ENCODE data around the gene DDX27. TPM values are rescaled to one million over a fixed set of nuclear protein-coding genes. Genes with fewer than 3 reads are reported as not detected.

The DDX27 gene
- total and polyA plus RNA-seq, 2 of the 13 experiments (the other 11 are each of a cell fraction or from before 2014, with no cell fraction given), result 42.6 to 72.8 TPM

GRCh38 chr20:49179368-49180277, 39.6 kb upstream of the DDX27 start (continued):
- no peak for TF ChIP-seq ZFY (CRISPR knock-in tag; IDR thresholded peaks at IDR 0.05)
- no peak for TF ChIP-seq SMYD3 (CRISPR knock-in tag; IDR thresholded peaks at IDR 0.05)
- no peak for TF ChIP-seq ZBTB2 (CRISPR knock-in tag; IDR thresholded peaks at IDR 0.05; ENCODE audit: low read depth)
- no peak for TF ChIP-seq ZNF350 (CRISPR knock-in tag; IDR thresholded peaks at IDR 0.05; ENCODE audit: borderline replicate concordance, low read depth)
- TF ChIP-seq STAG1 (CRISPR knock-in tag; IDR thresholded peaks at IDR 0.05), result no peak
- no peak for TF ChIP-seq ZSCAN25 (CRISPR knock-in tag; IDR thresholded peaks at IDR 0.05)
- TF ChIP-seq ARID4A (CRISPR knock-in tag; IDR thresholded peaks at IDR 0.05; ENCODE audit: borderline replicate concordance), result no peak; the same call in 1 of the 2 replicates
- TF ChIP-seq AGO2 (optimal IDR thresholded peaks at IDR 0.05; ENCODE audit: low read depth, low read length), result no peak
- no peak for TF ChIP-seq ZNF326 (CRISPR knock-in tag; IDR thresholded peaks at IDR 0.05; ENCODE audit: borderline replicate concordance)
- TF ChIP-seq SALL2 (CRISPR knock-in tag; IDR thresholded peaks at IDR 0.05), result no peak
- no peak for TF ChIP-seq SOX6 (IDR thresholded peaks at IDR 0.05)
- TF ChIP-seq SOX6 (CRISPR knock-in tag; IDR thresholded peaks at IDR 0.05), result peak; percentile 79
- TF ChIP-seq ZBTB33 (CRISPR knock-in tag; IDR thresholded peaks at IDR 0.05), result no peak
- no peak for TF ChIP-seq SIN3B (IDR thresholded peaks at IDR 0.05; ENCODE audit: low read length)
- TF ChIP-seq AKAP8 (CRISPR knock-in tag; IDR thresholded peaks at IDR 0.05), result no peak
- no peak for TF ChIP-seq SIX4 (CRISPR knock-in tag; IDR thresholded peaks at IDR 0.05)
- TF ChIP-seq HDAC6 (IDR thresholded peaks at IDR 0.05; ENCODE audit: low read depth, low read length), result no peak
- no peak for TF ChIP-seq WIZ (CRISPR knock-in tag; IDR thresholded peaks at IDR 0.05)
- peak; percentile 91 for TF ChIP-seq ELF3 (CRISPR knock-in tag; IDR thresholded peaks at IDR 0.05)
- peak in 1 of 2 experiments; percentile 57; a peak in 1 of 4 replicates for TF ChIP-seq ATF4 (CRISPR knock-in tag; IDR thresholded peaks at IDR 0.05)
- TF ChIP-seq GTF2F1 (IDR thresholded peaks at IDR 0.05; ENCODE audit: low read length), result no peak
- TF ChIP-seq MYC (CRISPR knock-in tag; IDR thresholded peaks at IDR 0.05; ENCODE audit: borderline replicate concordance), result no peak
